GM12892 (cell line): Measurements from ENCODE around the gene FLT3. TPM values are rescaled to one million over a fixed set of nuclear protein-coding genes. Genes with fewer than 3 reads are reported as not detected.
A peak's percentile ranks its signal among the peaks of the same experiment; 100 is the strongest.
"Not testable (repeated sequence)": the region's sequence is repeated elsewhere in the genome, so short reads cannot be mapped to it uniquely, and the experiment has no call there.

Experiments
- DNase-seq: peaks from one replicate; pipeline ENCODE4 v3.0.0; 2011; ENCODE audit not compliant: insufficient read length
- FAIRE-seq: peaks from 2 replicates; lab custom pipeline; 2011; peaks lifted over from hg19 to GRCh38; lab: Jason Lieb, UNC
- POLR2A ChIP-seq: IDR thresholded peaks from 2 replicates; pipeline ENCODE4 v1.6.1; 2011; ENCODE audit warnings: low read depth, low read length, control low read depth
- POLR2AphosphoS5 ChIP-seq: IDR thresholded peaks from 2 replicates; pipeline ENCODE4 v1.6.1; 2011; ENCODE audit warnings: low read depth, low read length, control low read depth
- TAF1 ChIP-seq: IDR thresholded peaks from 2 replicates; pipeline ENCODE4 v1.6.1; 2011; ENCODE audit warnings: low read depth, mild to moderate bottlenecking, control low read depth, low read length, borderline replicate concordance
- polyA plus RNA-seq: library from polyadenylated mRNA; unstranded; fragments of >200 nt; gene quantifications from one replicate; pipeline ENCODE4 v1.2.1, GENCODE V29; 2012; ENCODE audit warnings: missing spikeins, inconsistent platforms; ENCODE audit not compliant: missing spikeins

Gene FLT3
- 0.40 TPM for polyA plus RNA-seq

DNA sequence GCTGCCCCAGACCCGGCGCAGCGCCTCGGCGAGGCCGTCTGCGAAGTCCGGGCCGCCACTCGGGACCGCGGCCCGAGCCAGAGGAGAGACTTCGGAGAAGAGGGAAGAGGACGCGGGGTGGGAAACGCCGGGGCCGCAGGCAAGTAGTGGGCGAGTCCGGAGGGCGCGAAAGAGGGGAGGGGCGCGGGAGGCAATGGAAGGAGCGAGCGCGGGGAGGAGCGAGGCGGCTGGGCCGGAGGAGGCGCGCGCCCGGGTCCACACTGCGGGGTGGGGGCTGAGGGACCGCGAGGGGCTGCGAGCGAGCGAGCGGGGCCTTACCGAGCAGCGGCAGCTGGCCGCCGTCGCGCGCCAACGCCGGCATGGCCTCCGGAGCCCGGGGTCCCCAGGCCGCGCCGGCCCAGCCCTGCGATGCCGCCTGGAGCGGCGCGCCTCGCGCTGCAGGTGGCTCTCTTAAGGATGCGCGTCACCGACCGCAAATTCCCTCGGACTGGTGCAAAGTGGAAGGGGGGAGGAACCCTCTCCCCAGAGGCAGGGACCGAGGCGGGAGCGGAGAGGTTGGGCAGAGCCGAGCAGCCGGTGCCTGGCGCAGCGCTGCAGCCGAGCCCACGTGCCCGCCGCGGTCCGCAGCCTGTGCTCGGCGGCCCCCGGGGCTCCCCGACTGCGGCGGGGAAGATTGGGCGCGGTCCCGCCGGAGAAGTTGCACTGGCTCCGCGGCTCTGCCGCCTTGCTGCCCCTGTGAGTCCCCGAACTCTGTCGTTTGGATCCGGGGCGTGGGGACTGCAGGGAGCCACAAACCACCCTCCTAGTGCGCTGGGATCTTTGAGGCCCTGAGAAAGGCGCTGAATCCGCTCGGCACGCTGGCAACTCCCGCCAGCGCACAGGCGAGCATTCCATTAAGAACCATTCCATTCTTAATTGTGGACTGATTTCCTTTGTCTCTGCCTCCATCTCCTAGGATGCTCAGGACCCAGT, at the start of gene FLT3:
FLT3 (minus strand) TSS at position 427 of the 972 bp plus-strand sequence; CDS start at position 361, 66 bp downstream.
- DNase-seq, result peak; percentile 59
- no peak for TF ChIP-seq POLR2A
- no peak for TF ChIP-seq POLR2AphosphoS5
- TF ChIP-seq TAF1, result no peak
- no peak for FAIRE-seq

DNA sequence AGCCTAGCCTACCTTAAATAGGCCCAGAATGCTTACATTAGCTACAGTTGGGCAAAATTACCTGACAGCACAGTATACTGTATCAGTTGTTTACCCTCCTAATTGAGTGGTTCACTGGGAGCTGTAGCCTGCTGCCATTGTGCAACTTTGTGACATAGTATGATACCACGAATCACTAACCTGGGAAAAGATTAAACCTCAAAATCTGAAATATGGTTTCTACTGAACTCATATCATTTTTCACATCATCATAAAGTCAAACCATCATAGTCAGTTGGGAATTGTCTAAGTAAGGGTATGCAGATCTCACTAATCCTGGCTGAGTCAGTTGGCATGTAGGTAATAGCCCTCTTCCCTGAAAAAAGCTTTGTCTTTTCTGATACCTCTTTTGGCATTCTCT, 47.1 kb upstream of the FLT3 start:
- FAIRE-seq (no peak), DNase-seq (no peak)
- no peak for TF ChIP-seq POLR2A
- TF ChIP-seq POLR2AphosphoS5, result no peak
- TF ChIP-seq TAF1, result no peak

DNA sequence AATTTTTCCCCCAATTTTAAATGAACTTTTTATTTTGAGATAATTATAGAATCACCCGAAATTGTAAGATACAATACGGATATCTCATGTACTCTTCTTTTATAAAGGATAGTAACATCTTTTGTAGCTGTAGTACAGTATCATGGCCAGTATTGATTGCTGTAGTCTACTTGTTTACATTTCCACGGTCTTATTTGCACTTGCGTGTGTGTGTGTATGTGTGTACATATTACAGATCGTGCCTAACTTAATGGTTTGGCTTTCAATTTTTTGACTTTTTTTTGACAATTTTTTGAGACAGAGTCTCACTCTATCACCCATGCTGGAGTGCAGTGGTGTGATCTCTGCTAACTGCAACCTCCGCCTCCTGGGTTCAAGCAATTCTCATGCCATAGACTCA, 44.7 kb upstream of the FLT3 start:
- DNase-seq (no peak), FAIRE-seq (peak; percentile 9)
- TF ChIP-seq POLR2AphosphoS5, result no peak
- no peak for TF ChIP-seq POLR2A
- TF ChIP-seq TAF1, result no peak

DNA sequence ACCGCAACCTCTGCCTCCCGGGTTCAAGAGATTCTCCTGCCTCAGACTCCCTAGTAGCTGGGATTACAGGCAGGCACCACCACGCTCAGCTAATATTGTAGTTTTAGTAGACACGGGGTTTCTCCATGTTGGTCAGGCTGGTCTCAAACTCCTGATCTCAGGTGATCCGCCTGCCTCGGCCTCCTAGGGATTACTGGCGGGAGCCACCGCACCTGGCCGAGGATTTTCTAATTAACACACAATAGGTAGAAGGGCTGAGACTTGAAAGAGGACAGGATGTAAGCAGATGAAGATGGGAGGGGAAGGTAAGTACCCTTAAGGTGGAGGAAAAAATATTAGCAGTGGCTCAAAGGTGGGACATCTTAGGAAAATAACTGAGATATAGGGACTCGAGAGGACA, 41.2 kb upstream of the FLT3 start:
- DNase-seq, FAIRE-seq: not testable (repeated sequence)

DNA sequence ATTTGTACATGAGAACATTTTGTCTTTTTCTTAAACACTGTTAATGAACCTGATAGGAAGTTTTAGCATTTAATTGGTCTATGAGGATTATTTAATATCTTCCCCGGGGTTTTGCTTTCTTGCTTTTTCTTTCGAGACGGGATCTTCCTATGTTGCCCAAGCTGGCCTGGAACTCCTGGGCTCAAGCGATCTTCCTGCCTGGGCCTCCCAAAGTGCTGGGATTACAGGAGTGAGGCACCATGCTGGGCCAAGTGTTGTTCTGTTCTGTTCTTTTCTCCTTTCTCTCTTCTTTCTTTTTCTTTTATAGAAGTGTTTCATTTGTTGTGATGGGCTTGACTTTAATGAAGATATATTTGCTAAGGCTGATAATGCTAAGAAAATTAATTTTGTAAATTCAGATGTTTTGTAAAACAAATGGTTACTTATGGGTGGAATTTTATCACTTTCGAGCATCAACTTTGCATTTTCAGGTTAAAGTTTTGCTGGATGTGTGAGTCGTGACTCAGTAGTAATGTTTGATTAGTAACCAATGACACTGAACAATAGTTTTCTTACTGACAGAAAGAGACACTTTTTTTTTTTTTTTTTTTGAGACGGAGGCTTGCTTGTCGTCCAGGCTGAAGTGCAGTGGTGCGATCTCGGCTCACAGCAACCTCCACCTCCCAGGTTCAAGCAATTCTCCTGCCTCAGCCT, 40.2 kb upstream of the FLT3 start:
- no peak for TF ChIP-seq TAF1
- TF ChIP-seq POLR2A, result no peak
- no peak for TF ChIP-seq POLR2AphosphoS5
- no peak for FAIRE-seq
- DNase-seq, result no peak

DNA sequence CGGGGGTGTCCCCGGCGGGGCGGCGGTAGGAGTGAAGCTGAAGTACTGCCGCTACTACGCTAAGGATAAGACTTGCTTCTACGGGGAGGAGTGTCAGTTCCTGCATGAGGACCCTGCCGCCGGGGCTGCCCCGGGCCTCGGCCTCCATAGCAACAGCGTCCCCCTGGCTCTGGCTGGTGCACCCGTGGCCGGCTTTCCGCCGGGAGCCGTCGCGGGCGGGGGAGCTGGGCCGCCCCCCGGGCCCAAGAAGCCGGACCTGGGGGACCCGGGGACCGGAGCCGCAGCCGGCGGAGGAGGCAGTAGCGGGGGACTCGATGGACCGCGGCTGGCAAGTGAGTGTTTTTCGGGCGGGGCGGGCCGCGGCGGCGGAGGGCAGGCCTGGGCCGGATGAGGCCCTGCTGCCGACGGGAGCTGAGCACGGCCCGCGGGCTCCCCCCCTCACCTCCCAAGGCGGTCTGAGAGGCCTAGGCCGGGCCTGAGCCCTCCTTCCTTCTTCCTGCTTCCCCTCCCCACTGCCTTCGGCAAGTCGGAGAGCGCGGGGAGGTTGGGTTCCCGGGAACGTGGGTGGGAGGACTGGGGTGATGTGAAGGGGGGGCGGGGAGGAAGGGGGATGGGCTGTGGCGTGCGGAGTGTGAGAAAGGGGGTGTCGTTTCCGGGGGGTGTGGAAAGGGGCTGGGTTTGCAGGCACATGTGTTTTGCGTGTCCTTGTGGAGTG, 38.5 kb upstream of the FLT3 start:
- peak; percentile 63 for TF ChIP-seq POLR2AphosphoS5
- no peak for TF ChIP-seq TAF1
- peak; percentile 80 for TF ChIP-seq POLR2A
- DNase-seq (peak; percentile 53), FAIRE-seq (peak; percentile 76)

DNA sequence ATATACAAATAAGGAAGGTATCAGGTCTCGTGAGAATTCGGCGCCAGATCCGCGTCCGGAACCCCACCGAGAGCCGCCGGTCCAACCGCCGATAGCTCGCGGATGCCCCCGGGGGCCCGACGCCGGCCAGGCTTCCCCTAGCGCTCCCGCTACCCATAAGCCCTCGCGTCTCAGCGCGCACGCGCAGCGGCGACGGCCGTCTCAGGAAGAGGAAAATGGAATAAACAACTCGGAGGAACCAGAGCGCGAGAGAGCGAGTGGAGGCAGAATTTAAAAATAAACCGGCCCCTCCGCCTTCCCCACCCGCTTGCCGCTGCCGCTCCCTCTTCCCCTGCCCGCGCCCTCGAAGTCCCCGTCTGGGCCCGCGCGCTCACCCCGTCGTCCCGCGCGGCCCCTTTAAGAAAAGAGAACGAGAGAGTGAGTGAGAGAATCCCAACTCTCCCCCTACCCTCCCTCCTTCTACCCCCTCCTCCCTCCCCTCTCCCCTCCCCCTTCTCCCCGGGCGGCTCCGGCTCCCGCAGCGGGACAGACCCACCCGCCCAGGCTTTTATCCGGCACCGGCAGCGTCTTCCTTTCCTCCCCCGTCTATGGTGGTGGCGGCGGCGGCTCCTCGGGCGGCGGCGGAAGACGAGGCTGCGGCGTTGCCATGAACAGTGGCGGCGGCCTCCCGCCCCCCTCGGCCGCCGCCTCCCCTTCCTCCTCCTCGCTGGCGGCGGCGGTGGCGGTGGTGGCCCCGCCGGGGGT, 37.8 kb upstream of the FLT3 start, which contains the start of gene PAN3:
PAN3 (plus strand) TSS at position 534 of the 744 bp plus-strand sequence; CDS start at position 647, 113 bp downstream.
- FAIRE-seq (peak; percentile 93), DNase-seq (peak; percentile 68)
- TF ChIP-seq POLR2AphosphoS5 (peak; percentile 77), POLR2A (peak; percentile 84), TAF1 (peak; percentile 54; the same call in 1 of the 2 replicates)

DNA sequence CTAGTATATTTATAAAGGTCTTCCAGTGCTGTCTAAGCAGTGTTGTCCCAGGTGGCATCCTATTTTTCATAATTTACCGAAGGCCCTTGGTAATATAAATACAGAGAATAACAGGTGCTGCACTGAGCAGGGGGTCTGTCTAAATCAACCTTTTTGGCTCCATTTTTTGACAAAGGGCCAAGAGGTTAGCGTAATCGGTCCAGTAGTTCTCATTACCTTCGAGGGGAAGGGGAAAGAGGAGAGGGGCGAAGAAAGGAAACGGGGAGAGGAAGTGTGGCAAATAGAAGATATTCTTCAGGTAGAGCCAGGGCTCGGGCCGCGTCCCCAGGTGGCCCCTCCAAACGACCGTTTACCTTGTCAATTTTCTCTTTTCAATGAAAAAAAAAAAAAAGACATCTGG, 37.2 kb upstream of the FLT3 start:
- DNase-seq (no peak), FAIRE-seq (peak; percentile 24)
- TF ChIP-seq TAF1 (no peak), POLR2AphosphoS5 (no peak), POLR2A (no peak)

DNA sequence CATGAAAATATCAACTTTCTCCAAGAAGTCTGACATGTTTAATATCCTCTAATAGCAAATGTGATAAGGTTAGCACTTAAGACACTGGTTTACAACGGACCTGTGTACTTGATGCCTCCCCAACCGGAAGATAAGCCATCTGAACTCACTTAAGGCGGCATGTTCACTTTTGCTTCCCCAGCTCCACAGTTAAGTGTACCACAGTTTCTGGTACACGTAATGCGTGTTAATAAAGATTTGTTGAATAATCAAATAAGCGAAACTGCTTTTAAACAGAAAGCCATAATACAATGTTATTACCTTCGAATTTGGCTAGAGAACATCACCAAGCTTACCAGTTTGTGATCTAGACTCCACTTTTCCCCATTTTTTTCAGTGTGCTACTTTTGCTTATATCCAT, 36.5 kb upstream of the FLT3 start:
- FAIRE-seq (peak; percentile 67), DNase-seq (peak; percentile 13)
- TF ChIP-seq POLR2A, result peak; percentile 44; the same call in 1 of the 2 replicates
- no peak for TF ChIP-seq POLR2AphosphoS5

DNA sequence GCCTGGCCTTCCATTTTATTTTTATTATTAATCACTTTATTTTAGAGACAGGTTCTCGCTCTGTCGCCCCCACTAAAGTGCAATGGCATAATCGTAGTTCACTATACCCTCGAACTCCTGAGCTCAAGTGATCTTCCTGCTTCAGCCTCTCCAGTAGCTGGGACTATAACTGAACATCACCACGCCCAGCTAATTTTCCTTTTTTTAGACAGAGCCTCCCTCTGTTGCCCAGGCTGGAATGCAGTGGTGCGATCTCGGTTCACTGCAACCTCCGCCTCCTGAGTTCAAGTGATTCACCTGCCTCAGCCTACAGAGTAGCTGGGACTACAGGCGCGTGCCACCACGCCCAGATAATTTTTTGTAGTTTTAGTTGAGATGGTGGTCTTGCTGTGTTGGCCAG, 31.3 kb upstream of the FLT3 start:
- FAIRE-seq (no peak), DNase-seq (no peak)
- TF ChIP-seq POLR2A (no peak), POLR2AphosphoS5 (no peak), TAF1 (no peak)
